ENCODE measurements around the gene TOR1B.

Gene TOR1B

GRCh38 chr9:129836311-129837007 is 33.5 kb downstream of the TOR1B start:
- in situ Hi-C loops (cut with HindIII; ENCODE audit: low sequenced_read_pairs), result loop anchor here (10.0 to 25.0 kb wide), 2 partner anchors 218 to 426 kb away; partner anchors contain the start of genes GPR107 and HMCN2

DNA sequence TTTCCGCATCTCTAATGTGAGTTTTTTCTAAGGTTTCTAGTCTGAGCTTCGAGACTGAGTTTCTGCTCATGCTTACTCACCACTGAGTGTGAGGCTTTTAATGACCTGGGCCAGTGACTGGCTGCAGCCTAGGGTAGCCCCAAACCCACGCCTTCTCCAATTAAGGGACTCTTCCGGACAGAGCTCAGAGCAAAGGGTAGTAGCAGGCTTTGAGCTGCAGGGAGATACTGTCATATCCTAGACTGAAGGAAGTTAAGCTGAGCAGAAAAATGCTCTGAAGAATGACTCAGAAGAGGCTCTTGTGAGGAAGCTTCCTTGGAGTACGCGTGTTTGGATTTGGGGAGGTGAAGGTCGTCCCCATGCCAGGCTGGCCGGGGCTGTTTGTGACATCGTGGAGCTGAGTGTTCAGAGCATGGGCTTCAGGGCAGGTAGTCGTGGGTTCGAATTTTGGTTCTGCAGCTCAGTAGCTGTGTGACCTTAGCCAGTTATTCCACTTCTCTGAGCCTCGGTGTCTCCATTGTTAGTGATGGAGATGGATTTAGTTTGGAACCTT is 35.8 kb downstream of the TOR1B start:
- in situ Hi-C loops (cut with HindIII; ENCODE audit: low sequenced_read_pairs), result loop anchor here (10.0 to 25.0 kb wide), 2 partner anchors 216 to 424 kb away; partner anchors contain the start of genes GPR107 and HMCN2

GRCh38 chr9:129839324-129840023 is 36.5 kb downstream of the TOR1B start:
- in situ Hi-C loops (cut with HindIII; ENCODE audit: low sequenced_read_pairs), result loop anchor here (10.0 to 25.0 kb wide), 2 partner anchors 215 to 423 kb away; partner anchors contain the start of genes GPR107 and HMCN2

DNA sequence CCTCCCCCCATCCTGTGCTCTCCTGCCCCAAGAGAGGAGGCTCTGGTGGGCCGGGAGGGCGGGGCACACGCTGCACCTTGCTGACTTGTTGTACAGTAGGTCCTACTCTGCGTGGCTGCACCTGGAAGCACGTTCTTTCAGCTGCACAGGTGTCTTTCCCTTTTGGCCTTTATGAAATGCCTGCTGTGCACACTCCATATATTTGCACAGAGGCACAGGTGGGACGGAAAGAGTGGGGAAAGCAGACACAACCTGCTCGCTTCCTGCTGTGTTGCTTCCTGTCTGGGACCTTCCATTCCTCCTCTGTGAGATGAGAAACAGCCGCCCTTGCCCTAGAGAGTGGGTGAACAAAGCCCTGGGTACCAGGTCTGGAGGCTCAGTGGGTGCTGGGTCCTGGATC is 37.0 kb downstream of the TOR1B start:
- in situ Hi-C loops (cut with HindIII; ENCODE audit: low sequenced_read_pairs), result loop anchor here (25.0 kb wide), 1 partner anchor 422 kb away; the partner anchor contains the start of gene HMCN2

GRCh38 chr9:129841071-129841470 is 38.1 kb downstream of the TOR1B start:
- in situ Hi-C loops (cut with HindIII; ENCODE audit: low sequenced_read_pairs), result loop anchor here (25.0 kb wide), 1 partner anchor 421 kb away; the partner anchor contains the start of gene HMCN2

GRCh38 chr9:129845373-129845772 is 42.4 kb downstream of the TOR1B start:
- in situ Hi-C loops (cut with HindIII; ENCODE audit: low sequenced_read_pairs), result loop anchor here (25.0 kb wide), 1 partner anchor 417 kb away; the partner anchor contains the start of gene HMCN2

DNA sequence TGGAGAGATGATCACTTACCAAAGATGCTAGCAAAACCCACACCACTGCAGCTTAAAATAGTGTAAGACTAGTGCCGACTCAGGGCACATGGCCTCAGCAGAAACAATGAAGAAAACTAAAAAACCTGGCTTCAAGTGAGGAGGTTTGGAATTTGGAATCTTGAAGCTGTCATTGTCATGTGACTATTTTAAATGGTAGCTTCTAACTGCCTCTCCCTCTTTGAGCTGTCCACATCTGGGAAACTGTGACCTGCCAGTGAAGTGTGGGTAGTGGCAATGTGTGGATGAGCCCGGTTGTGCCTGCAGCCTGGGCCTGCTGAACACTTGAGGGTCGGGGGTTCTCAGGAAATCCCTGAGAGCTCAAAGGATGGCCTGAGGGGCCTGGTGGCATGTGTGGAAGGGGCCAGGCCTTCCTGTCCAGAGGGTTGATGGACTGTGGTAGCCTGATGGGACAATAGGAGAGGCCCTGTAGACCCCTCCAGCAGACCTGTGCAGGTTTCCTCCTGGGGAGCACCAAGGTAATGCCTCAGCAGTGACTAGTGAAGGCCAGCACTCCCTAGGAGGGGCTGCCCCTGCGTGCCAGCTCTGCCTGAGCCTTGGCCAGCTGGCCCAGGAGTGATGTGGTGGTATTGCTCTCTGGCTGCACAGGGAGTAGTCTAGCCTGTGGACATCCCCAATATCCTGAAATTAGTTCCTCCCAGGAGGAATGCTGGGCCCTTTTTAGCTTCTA is 45.9 kb downstream of the TOR1B start:
- in situ Hi-C loops (cut with HindIII; ENCODE audit: low sequenced_read_pairs), result loop anchor here (25.0 kb wide), 1 partner anchor 413 kb away; the partner anchor contains the start of gene HMCN2

- in situ Hi-C loops (cut with HindIII; ENCODE audit: low sequenced_read_pairs), result loop anchor here (25.0 kb wide), 1 partner anchor 412 kb away; the partner anchor contains the start of gene HMCN2
These were observed 46.9 kb downstream of the TOR1B start for GRCh38 chr9:129849901-129850300.

DNA sequence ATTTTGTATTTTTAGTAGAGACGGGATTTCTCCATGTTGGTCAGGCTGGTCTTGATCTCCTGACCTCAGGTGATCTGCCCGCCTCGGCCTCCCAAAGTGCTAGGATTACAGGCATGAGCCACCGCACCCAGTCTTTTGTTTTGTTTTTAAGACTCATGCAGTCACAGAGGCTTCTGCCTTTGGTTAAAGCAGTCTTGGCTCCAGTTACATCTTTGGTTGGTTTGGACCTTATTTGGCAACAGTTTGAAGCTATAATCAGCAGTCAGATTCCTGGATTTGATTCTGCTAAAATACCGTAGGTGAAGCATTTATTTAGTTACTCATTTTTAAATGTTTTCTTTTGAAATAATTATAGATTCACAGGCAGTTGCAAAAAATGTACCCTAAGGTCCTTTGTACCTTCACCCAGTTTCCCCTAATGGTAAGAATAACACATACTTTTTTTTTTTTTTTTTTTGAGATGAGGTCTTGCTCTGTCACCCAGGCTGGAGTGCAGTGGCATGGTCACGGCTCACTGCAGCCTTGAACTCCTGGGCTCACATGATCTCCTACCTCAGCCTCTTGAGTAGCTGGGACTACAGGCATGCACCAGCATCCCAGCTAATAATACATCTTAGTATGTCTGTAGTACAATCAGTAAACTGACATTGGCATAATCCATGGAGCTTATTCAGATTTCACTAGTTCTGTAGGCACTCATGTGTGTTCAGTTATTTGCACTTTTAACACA is 48.0 kb downstream of the TOR1B start:
- in situ Hi-C loops (cut with HindIII; ENCODE audit: low sequenced_read_pairs), result no loop called here

DNA sequence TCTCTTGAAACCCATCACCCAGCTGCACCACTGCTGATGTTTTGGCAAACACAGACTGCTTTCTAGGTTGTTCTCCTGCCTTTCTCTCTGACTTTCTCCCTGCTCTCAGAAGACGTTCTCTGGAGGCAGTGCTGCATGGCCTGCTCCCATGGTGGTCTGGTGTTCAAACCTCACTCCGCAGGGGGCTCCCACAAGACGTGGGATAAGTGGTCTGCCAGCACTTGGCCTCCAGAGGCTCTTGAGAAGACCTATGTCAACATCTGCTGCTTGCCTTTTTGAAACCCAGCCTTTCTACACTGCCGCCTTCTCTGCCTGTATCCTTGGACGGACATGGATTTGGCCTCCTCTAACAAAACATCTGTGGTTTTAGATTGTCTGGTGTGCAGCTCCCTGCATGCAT is 48.8 kb downstream of the TOR1B start:
- in situ Hi-C loops (cut with HindIII; ENCODE audit: low sequenced_read_pairs), result no loop called here

DNA sequence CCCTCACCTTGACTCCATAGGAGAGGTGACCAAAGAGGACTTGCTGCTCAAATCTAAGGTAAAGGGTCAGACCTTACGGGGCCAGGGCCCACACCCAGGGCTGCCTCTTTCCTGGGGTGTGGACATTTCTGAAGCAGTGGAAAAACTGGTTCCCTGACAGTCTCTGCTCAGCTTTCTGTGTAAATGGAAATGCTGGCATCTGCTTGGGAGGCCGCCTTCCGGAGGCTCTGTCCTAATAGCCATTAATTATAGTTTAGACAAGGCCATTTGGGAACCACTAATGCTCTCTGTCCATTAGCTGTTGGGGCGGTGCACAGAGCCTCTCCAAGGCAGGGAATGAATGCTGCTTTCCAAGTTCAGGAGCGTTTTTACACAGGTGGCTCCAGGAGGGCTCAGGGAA is 49.6 kb downstream of the TOR1B start:
- in situ Hi-C loops (cut with HindIII; ENCODE audit: low sequenced_read_pairs), result no loop called here

DNA sequence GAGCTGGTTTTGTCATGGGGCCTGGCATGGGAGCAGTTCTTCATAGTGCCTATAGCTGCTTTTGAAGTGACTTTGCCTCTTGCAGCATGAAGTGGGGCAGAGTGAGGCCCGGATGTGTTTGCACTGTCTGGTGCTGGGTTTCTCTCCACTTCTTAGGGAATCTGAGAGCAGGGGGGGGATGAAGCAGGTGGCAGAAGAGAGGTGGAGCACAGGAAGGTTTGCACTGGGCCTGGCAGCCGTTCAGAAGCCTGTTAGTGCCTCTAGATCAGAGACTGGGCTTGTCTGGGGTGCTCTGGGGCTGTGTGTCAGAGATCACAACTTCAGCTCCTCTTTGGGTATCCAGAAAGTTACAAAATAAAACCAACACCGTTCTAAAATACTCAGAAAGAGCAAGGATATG is 50.6 kb downstream of the TOR1B start:
- in situ Hi-C loops (cut with HindIII; ENCODE audit: low sequenced_read_pairs), result no loop called here

- in situ Hi-C loops (cut with HindIII; ENCODE audit: low sequenced_read_pairs), result no loop called here
These were observed 51.7 kb downstream of the TOR1B start for GRCh38 chr9:129854588-129855110.

DNA sequence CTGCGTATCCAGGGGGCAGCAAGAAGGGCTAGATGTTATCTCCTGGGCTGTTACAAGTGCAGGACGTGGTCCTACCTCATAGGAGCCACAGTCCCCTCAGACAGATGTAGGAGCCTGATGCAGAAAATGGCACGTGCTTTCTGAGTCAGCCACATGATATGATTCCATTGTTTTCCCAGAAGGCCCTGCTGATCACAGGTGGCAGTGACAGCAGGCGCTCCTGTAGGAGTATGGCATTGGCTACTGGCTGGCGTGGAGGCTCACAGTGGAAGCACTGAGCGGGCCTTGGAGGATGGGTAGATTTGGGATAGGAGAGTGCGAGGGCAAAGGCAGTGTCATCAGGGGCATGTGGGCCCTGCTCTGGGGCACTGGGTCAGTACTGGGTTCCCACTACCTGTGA is 54.2 kb downstream of the TOR1B start:
- in situ Hi-C loops (cut with HindIII; ENCODE audit: low sequenced_read_pairs), result no loop called here

GRCh38 chr9:129858167-129858962 is 55.4 kb downstream of the TOR1B start:
- in situ Hi-C loops (cut with HindIII; ENCODE audit: low sequenced_read_pairs), result no loop called here

Measured in endothelial cell of hepatic sinusoid (primary cell).